Lower lobe of right lung (tissue), 2 donors: ENCODE results near the gene DDX5. TPM values are rescaled to one million over a fixed set of nuclear protein-coding genes. Genes with fewer than 3 reads are reported as not detected.

Source experiments
- ATAC-seq, 2 donors: fragments of 200-7000 bp; cut with Tn5 transposase; one replicate each; pipeline ENCODE4 v1.9.1; 2020 to 2022; ENCODE audit warnings: mild to moderate bottlenecking in 2 of 2, moderate library complexity in 2 of 2
- DNase-seq: peaks from one replicate; pipeline ENCODE4 v3.0.0-alpha.2; 2020
- H3K27ac ChIP-seq: fragments of 200-600 bp; one replicate; pipeline ENCODE4 v1.8.0; 2022
- H3K27me3 ChIP-seq: fragments of 200-600 bp; one replicate; pipeline ENCODE4 v1.8.0; 2022; ENCODE audit warnings: low read depth
- H3K36me3 ChIP-seq: fragments of 200-600 bp; one replicate; pipeline ENCODE4 v1.8.0; 2022; ENCODE audit warnings: mild to moderate bottlenecking
- H3K4me1 ChIP-seq: fragments of 200-600 bp; one replicate; pipeline ENCODE4 v1.8.0; 2022
- H3K4me3 ChIP-seq: fragments of 200-600 bp; one replicate; pipeline ENCODE4 v1.8.0; 2022; ENCODE audit warnings: mild to moderate bottlenecking
- H3K9me3 ChIP-seq: fragments of 200-600 bp; one replicate; pipeline ENCODE4 v1.8.0; 2022
- CTCF ChIP-seq: fragments of 200-600 bp; IDR thresholded peaks from one replicate; pipeline ENCODE4 v1.8.0; 2022; ENCODE audit warnings: antibody characterized with exemption, mild to moderate bottlenecking
- intact Hi-C: fragments of 100-400 bp; cut with DNase I; formaldehyde crosslinking; loops from one replicate; pipeline ENCODE4 v1.11.0; 2022
- total RNA-seq: library from RNA; stranded (reverse); fragmentation: NEBNext Ultra II Directional; extraction: Animal tissue kit (Norgen Biotek cat#: 25700); gene quantifications from one replicate; pipeline ENCODE4 v1.2.1, GENCODE V29; 2021
- donor health status: DM: no; HTN: yes; CAD: no; lungs with severe emphysema.

The DDX5 gene
- total RNA-seq, 1 donor from 2014 or later: 964 TPM

- peaks cover 75% of the 10 kb centered on the region for H3K4me1 ChIP-seq
- no peaks in the 10 kb centered on the region for H3K27me3 ChIP-seq
- H3K36me3 ChIP-seq: peaks cover 80% of the 10 kb centered on the region
- DNase-seq (no peak), ATAC-seq (no peak)
- no peak for TF ChIP-seq CTCF
- H3K27ac ChIP-seq: no peak overlapping the region
- intact Hi-C loops: no loop called here
- H3K9me3 ChIP-seq: no peaks in the 10 kb centered on the region
- H3K4me3 ChIP-seq: no peak overlapping the region
Measured at GRCh38 chr17:64500862-64501765, 5.0 kb downstream of the DDX5 start.

GRCh38 chr17:64500487-64500859 is 5.6 kb downstream of the DDX5 start:
- Histone ChIP-seq H3K9me3 (no peaks in the 10 kb centered on the region), H3K4me1 (peaks cover 82% of the 10 kb centered on the region), H3K4me3 (no peak overlapping the region), H3K36me3 (peaks cover 80% of the 10 kb centered on the region), H3K27me3 (no peaks in the 10 kb centered on the region), H3K27ac (no peak overlapping the region)
- intact Hi-C loops: no loop called here
- no peak for TF ChIP-seq CTCF
- no peak for ATAC-seq
- no peak for DNase-seq

DNA sequence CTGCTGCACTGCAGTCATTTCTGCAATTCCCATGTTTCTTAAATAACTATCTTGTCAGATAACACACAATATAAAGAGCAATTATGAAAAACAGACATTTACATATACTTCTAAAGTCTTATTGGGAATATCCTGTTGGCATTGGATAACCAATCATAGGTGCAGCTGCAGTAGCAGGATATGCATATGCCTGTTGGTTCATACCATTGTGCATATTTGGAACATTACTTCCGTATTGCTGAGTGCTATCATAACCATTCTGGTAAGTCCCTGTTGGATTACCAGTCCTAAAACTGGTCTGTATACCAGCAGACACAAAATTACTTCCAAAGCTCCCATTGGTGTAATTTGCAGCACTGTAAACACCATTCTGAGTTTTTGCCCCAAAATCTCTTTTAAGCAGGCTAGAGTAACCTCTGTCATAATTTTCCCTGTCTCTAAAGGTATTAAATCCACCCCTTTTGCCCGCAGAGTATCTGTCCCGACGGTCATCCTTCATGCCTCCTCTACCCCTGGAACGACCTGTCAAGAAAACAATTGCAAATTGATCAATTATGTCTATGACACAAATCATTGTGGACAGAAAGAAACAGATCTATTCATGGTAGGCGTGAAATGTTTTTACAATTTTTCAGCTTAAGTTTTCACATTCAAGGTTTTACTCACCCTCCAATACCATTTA is 6.1 kb downstream of the DDX5 start:
- Histone ChIP-seq H3K4me1 (peaks cover 87% of the 10 kb centered on the region), H3K36me3 (peaks cover 78% of the 10 kb centered on the region), H3K4me3 (no peak overlapping the region), H3K27ac (no peak overlapping the region), H3K27me3 (no peaks in the 10 kb centered on the region), H3K9me3 (no peaks in the 10 kb centered on the region)
- ATAC-seq: no peak
- DNase-seq: no peak
- no peak for TF ChIP-seq CTCF
- intact Hi-C loops: no loop called here

- ATAC-seq (no peak), DNase-seq (no peak)
- TF ChIP-seq CTCF: no peak
- Histone ChIP-seq H3K27me3 (no peaks in the 10 kb centered on the region), H3K27ac (no peak overlapping the region), H3K4me1 (peaks cover 86% of the 10 kb centered on the region), H3K4me3 (no peak overlapping the region), H3K36me3 (peaks cover 64% of the 10 kb centered on the region), H3K9me3 (no peaks in the 10 kb centered on the region)
- intact Hi-C loops: no loop called here
Measured at GRCh38 chr17:64498308-64499203, 7.5 kb downstream of the DDX5 start.

GRCh38 chr17:64497565-64498035 is 8.5 kb downstream of the DDX5 start:
- no peaks in the 10 kb centered on the region for H3K9me3 ChIP-seq
- peak overlapping the region; percentile 79 for H3K4me3 ChIP-seq
- H3K4me1 ChIP-seq: peaks cover 77% of the 10 kb centered on the region
- DNase-seq (no peak), ATAC-seq (no peak)
- H3K27me3 ChIP-seq: no peaks in the 10 kb centered on the region
- intact Hi-C loops: no loop called here
- peak overlapping the region; percentile 81 for H3K27ac ChIP-seq
- TF ChIP-seq CTCF: no peak
- H3K36me3 ChIP-seq: peaks cover 63% of the 10 kb centered on the region
